NCI-H2081 (cell line): ENCODE data around the gene ABO.
"Not testable (repeated sequence)": the region's sequence is repeated elsewhere in the genome, so short reads cannot be mapped to it uniquely, and the experiment has no call there.

Source experiments
- DNase-seq, 2 experiments: peaks; one replicate each; lab custom pipeline; 2025; lab: John Stamatoyannopoulos, UW

ABO gene

DNA sequence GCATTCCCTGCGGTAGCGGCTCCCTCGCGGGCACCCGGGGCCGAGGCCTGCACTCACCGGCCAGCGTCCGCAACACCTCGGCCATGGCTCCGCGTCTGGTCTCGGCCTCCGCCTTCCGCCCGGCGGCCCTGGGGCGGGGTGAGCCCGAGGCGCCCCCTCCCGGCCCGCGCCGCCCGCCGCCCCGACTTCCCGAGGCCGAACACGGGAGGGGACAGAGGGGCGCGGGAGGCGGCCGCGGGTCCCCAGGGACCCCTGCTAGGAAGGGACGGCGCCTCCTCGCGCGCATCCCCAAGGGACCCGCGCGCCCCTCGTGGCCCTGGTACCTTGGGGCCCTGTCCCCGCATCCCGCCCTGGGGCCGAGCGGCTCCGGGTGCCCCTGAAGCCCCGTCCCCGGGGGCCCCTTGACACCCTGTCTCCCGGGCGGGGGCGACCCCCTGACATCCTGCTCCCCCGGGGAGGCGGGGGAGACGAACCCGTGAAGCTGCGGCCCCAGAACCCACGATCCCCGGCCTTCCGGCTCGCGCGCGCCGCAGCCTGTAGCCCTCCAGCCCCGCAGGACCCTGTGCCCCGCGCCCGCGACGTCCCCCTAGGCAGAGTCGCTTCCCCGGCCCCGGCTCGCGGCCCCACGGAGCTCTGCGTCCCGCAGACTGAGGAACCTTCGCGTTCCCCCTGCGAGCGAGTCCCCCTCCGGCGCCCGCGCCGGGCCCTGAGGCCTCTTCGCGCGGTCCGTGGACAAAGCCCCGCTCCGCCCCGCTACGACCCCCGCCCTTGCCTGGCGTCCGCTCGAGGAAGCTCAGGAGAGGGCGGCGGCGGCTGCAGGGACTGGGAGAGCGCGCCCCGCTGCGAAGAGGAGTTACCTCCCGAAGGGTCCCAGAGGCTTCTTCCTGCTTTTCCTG, at the start of gene ABO:
Gene ABO, minus strand, starts transcription at position 97 of the 896 bp plus-strand sequence.
- no peak for DNase-seq

DNA sequence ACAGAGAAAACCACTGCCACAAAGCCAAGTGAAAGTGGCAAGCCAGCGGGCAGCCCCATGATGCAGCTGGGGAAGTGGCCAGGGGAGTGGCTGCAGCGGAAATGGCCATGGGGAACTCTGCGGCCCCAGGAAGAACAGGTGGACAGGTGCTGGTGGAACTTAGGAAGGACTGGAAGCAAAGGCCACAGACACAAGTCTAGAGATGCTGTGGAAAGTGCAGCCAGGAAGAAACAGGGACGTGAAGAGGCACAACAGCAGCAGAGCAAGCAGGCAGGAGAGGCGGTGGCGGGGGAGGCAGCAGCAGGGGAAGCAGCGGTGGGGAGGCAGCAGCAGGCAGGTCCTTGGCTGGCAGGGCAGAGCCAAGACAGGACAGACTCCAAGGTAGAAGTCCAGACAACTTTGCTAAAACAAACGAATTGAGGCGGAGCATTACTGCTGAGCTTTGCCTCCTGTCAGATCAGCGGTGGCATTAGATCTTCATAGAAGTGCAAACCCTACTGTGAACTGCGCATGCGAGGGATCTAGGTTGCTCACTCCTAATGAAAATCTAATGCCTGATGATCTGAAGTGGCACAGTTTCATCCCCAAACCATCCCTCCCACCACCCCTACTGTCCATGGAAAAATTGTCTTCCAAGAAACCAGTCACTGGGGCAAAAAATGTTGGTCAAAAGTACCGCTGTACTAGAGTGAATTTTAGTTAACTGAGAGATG, 49.1 kb upstream of the ABO start:
- no peak for DNase-seq

DNA sequence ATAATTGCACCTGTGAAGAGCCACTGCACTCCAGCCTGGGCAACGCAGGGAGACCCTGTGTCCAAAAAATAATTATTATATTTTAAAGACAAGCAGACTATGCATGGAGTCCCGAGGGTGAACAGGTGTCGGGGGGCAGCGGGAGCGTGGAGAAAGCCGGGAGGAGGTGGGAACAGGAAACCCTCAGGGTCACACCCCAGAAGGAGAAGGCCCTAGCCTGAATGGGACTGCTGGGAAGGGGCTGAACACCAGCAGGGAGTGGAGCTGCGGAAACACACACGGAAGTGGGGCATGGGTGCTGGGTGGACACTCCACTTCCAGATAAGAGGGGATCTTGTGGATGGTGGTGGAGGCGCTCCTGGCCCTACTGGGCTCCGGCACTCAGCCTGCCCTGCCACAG, 48.2 kb upstream of the ABO start:
- no peak for DNase-seq

DNA sequence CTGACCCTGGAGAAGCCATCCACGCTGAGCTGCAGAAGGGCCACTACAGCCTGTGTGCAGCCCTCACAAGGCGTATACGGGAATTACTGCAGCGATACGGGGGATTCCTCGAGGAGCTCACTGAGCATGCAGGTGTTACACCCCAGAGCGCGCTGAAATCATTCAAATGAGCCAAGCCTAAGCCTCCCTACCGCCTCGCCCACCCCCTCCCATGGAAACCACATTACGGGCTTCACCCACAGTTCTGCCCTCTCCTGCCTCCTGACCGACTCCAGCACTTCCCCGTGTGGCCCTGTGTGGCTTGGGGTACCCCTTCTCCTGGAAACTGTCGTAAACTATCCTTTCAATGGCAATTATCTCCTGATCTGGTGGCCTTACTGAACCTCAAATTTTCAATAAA, 47.7 kb upstream of the ABO start:
- no peak for DNase-seq

DNA sequence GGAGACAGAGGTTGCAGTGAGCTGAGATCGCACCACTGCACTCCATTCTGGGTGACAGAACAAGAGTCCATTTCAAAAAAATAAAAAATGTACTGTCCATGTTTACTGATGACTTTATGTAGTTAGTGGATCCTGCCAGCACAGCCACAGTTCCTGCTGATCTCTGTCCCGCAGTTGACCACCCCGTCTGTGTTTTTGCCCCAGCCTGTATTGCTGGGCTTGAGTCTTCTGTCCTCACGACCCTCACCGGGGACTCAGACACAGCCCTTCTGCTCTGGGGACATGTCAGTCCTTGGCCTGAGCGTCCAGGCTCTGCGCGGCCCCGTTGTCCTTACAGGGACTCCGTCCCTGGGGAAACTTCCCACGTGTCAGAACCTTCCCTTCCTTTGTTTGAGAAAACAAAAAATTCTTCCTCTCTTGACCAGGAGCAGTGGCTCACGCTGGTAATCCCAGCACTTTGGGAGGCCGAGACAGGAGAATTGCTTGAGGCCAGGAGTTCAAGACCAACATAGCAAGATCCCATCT, 46.5 kb upstream of the ABO start:
- DNase-seq: no peak

DNA sequence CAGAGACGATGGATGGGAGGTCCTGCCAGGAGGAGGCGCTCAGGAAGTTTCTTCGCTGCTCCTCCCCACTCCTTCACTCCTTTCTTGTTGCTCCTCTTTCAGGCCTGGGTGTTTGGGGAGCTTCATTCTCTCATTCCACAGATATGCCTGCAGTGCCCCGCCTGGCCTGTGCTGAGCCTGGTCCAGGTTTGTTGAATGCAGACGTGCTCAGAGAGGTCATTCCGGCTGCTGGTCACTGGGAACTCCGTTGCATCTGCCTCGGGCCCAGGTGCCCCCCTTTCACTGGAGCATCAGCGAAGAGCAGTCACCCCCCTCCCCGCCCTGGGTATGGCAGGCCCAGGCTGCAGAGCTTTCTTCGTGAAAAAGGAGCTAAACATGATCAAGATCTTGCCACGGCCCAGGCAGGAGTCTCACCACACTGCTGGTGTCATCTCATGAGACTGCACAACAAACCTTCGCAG, 45.5 kb upstream of the ABO start:
- DNase-seq: no peak

DNA sequence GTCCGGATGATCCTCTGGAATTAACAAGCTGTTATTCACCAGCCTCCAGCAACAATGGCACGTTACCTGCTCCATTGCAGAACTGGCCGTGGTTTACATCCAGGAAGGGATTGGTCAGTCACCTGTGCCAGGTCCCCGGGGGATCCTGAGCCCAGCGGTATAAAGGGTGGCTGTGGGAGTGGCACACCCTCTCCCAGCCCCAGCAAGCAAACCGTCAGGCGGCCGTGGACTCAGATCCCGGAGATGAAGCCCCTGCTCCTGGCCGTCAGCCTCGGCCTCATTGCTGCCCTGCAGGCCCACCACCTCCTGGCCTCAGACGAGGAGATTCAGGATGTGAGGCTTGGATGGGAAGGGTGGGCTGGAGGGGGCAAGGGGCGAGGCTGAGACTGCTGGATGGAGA, 42.5 kb upstream of the ABO start:
- DNase-seq: not testable (repeated sequence)

DNA sequence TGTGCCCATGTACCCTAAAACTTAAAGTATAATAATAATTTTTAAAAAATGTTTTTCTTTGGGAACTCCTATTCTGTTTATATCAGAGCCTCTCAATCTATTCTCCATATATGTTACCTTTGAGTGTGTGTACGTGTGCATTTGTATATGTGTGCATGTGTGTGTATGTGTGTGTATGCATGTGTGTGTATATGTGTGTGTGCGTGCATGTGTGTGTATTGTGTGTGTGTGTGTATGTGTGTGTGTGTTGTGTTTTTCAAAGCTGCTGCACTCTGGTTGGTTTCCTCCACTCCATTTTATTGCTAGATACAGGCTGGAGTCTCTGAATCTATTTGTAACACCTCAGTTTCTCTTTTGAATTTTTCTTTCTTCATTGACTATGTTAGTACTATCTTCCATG, 41.0 kb upstream of the ABO start:
- DNase-seq: no peak

DNA sequence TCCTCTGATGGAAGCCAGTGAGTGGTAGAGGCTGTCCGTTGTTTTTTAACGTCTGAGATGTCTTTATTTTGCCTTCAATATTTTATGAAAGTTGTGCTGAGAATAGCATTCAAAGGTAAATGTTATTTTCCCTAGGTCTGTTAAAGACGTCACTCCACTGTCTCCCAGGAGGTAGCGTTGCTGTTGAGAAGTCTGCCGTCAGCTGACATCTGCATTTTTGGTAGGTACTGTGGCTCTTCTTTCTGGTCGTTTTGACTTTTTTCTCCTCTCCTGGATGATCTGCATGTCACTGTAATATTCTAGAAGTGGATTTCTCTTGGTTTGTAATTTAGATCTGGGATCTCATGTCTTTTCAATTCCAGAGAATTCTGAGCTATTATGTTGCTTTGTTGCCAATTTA, 34.6 kb upstream of the ABO start:
- no peak for DNase-seq

DNA sequence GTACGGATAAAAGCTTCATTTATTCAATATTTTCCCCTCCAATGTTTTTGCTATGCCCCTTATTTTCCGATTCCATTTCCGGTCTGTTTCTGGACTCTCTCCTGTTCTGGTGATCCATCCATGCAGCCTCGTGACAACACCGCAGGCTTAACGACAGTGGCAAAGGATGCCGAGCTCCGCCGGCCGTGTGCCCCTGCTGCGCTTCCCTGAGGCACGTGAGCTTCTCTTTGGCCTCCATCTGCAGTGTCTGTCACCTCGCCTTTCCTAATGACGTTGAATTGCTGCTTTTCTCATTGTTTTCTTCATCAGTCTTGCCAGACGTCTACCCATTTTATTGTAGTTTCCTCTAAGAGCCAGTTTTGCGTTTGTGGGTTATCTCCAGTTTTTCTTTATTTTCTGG, 32.3 kb upstream of the ABO start:
- DNase-seq: no peak

DNA sequence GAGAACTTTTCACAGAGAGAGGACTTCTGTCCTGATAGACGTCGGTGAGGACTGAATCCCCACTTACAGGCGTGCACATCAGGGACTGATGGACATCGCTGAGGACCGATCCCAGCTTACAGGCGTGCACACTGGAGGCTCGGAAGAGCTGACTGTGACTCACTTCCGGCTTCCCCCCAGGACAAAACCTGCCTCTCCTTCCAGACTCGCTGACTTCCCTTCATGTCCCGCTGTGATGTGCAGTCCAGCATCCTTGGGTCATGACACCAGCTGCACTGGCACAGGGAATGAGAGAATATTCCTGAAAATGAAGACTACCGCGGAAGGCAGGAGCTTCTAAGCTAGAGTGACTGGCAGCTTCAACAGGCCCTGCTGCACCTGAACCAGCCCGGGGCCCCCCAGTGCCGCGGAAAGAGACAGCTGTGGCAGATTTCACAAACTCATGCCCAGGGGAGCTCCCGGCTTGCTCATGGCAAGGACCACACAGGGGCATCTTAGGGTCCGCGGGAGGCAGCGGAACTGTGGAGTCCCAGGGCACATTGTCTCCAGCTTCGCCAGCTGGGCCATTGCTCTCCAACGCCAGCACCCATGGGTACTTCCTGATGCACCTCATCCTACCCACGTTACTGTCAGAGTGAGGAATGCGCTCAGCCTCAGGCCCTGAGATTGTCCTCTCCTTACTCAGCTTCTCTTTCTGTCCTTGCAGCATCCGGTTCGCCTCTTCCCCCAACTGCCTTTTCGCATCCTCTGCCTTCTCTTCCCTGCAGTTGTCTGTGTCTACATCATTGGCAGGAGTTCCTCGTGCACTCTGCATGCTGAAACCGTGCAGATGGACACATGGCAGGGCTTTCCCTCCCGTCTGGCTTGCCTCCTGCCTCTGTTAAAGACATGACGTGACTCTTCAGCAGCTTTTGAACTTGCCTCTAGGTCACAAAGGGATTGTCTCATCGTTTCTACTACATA, 31.5 kb upstream of the ABO start:
- no peak for DNase-seq

DNA sequence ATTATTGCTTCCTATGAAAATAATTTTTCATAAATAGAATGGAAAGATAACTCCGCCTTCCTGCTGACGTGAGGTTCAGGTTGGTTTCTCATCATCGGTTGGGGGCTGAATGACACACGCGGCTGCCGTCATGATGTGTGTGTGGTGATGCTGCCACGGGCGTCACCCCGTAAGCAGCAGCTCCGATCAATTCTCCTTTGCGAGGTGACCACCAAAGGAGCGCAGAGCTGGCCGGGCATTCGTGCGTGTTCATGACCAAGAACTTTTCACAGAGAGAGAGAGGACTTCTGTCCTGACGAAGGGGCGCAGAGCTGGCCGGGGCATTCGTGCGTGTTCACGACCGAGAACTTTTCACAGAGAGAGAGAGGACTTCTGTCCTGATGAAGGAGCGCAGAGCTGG, 30.7 kb upstream of the ABO start:
- no peak for DNase-seq

DNA sequence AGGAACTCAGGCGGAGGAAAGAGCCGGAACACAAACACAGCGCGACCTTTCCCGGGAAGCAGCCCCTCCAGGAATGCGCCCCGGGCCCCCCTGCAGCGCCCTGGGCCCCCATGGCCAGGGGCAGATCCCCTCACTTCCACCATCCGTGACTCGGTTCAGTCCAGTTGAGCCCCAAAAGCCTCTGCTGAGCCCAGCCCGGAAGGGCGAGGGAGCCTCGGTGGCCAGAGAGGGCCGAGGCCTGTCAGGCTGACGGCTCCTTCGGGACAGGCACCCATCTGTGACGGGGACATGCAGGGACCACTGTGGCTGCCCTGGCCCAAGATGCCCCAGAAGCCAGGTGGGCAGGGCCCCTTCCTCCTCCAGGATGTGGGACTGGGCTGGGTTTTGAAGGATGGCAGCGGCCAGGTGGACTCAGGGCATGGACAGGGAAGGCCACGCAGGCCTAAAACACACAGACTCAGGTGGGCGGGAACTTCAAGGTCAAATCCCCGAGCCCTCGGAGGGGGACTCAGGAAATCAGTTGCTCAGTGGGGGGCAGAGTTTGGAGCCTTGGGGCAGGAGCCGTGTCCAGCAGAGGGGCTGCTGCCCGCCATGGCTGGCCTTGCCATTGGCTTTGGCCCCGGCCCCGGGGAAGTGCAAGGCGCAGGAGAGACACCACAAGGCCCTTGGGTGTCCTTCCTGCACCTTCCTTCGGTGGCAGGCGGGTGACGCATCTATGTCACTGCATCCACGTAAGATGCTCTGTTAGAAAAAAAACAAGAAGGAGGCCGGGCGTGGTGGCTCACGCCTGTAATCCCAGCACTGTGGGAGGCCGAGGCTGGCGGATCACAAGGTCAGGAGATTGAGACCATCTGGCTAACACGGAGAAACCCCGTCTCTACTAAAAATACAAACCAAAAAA, 29.7 kb upstream of the ABO start:
- no peak for DNase-seq

DNA sequence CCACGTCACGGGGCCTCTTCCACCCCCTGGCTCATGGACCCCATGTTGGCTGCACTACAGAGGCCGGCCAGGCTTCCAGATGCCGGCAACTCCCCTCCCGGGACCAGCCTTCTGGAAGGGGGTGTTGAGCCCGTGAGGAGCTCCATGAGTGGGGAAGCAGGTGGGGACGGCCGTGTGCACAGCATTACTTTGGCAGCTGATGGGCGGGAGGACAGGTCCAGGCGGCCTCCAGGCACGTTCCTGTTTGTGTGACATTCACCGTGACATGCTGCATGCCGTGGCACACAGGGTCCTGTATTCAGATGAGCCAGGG, 29.1 kb upstream of the ABO start:
- DNase-seq: no peak

DNA sequence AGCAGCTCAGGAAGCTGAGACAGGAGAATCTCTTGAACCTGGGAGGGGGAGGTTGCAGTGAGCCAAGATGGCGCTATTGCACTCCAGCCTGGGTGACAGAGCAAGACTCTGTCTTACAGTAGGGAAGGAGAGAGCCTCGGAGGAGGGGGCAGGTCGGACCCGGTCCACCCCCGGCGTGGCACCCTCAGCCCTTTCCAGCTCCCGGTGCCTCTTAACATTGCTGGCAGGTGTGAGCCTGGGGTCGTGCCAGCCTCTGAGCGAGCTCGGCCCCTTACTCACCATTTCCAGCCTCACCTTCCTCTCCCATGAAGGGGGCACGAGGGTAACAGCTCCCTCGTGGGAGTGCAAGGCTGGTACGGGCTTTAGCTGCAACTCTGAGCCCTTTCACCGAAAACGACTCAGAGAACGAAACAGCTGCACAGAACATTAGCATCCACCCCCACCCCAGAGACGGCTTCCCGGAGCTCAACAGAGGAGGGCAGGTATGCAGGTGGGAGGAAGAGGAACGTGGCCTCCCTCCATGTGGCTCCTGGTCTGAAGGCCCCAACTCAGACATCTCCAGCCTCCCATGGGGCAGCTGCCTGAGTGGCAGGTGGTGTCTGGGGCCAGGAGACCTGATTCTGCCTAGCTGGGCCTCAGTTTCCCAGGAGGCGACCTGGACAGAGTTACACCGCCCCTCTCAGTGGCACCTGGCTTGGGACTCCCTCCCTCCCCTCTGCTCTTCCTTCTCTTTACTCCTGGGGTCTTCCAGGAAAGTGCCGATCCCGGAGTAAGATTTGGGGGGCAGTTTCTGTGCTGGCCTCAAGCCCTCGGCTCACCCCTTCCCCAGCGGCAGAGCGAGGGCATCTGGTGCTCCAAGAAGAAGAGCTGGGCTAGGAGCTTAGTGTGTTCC, 28.5 kb upstream of the ABO start:
- no peak for DNase-seq

DNA sequence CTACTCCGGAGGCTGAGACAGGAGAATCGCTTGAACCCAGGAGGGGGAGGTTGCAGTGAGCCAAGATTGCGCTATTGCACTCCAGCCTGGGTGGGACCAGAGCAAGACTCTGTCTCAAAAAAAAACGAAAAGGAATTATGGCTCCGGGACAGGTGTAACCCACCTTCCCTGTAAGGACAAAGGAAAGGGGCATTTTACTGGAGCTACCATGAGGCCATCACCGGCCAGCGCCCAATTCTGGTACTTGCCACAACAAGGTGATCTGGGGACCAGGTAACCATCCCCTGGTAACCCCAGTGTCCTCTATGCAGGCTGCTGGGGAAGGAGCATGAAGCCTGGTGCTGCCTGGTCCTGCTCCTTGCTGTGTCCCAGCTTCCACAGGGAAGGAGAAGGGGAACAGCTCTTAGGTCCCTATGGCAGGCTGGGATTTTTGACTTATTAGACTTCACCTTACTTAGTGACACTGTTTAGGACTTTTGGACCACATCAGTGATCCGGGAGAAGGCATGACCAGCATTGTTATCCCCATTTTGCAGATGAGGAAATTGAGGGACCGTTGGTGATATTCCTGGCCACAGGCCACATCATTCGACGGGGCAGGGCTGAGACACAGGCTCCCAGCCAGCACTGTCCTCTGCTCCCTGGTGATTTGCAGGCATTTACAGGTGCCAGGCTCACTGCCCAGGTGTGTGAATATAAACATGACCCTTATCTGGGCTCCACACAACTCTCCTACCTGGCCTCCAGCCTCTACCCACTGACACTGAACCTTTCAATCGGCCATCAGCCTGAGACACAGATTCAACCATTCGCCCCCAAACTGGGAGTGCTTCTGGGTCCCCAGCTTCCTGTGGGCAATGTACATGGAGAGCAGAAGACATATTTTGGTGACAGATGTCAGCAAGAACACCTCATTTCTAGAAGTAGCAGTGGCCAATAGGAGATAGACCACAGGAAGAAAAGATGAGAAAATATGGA, 26.5 kb upstream of the ABO start:
- DNase-seq: no peak

DNA sequence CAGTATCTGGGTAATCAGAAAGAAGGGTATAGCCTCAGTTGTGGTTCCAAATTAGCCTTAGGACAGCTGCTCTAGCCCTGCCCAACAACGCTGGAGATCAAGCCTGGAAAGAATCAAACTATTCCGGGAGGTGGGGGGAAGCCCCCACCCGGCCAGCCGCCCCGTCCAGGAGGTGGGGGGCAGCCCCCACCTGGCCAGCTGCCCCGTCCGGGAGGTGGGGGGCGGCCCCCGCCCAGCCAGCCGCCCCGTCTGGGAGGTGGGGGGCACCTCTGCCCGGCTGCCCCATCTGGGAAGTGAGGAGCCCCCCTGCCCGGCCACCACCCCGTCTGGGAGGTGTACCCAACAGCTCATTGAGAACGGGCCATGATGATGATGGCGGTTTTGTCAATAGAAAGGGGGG, 25.0 kb upstream of the ABO start:
- DNase-seq: not testable (repeated sequence)

DNA sequence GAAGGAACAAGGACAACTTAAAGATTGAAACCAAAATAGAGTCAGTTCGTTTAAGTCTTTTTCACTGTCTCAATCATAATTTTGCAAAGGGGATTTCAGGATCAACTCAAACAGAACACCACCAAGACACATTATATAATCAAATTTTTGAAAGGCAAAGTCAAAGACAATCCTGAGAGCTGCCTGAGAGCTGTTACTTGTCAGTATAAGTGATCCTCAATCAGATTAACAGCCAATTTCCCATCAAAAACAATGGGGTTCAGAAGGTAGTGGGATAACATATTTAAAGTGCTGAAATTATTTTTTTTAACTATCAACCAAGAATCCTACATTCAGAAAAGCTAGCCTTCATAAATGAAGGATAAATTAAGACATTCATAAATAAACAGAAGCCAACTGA, 19.3 kb upstream of the ABO start:
- DNase-seq: no peak
